CD4-positive, alpha-beta T cell (primary cell): ENCODE measurements around the gene PIK3C3. TPM values are rescaled to one million over a fixed set of nuclear protein-coding genes. Genes with fewer than 3 reads are reported as not detected.

Experiments used
- ATAC-seq: fragments of 200-7000 bp; cut with Tn5 transposase; one replicate; pipeline ENCODE4 v1.10.0; 2022; ENCODE audit warnings: mild to moderate bottlenecking; ENCODE audit not compliant: poor library complexity
- CTCF ChIA-PET: fragments of 350-600 bp; sonication (Branson Sonifier 250); formaldehyde crosslinking; loops from one replicate; lab custom pipeline; 2021; ENCODE audit warnings: antibody characterized with exemption, inconsistent platforms; lab: Charles Lee
- POLR2A ChIA-PET: fragments of 350-600 bp; sonication (Branson Sonifier 250); formaldehyde crosslinking; loops from one replicate; lab custom pipeline; 2021; ENCODE audit warnings: antibody characterized with exemption, inconsistent platforms; lab: Charles Lee
- DNase-seq, 14 experiments: peaks; one replicate each; pipeline ENCODE4 v3.0.0-alpha.2; 2013 to 2020; ENCODE audit warnings: mixed read lengths in 2 of 14
- H3K27ac ChIP-seq, 2 donors: one replicate each; pipeline versions ENCODE4 v1.5.1 to v1.7.0; 2013; ENCODE audit warnings: low read length in 2 of 2, low read depth in 1 of 2, mild to moderate bottlenecking in 1 of 2
- H3K27me3 ChIP-seq, 2 experiments: 1 replicate in 1 of 2; 2 replicates in 1 of 2; pipeline versions ENCODE4 v1.6.1 to v1.7.0; 2013; ENCODE audit warnings: low read length in 2 of 2, control low read depth in 1 of 2, mild to moderate bottlenecking in 1 of 2, moderate library complexity in 1 of 2; ENCODE audit not compliant: insufficient read depth in 2 of 2, control insufficient read depth in 1 of 2
- H3K36me3 ChIP-seq: one replicate; pipeline ENCODE4 v1.6.1; 2013; ENCODE audit warnings: low read length, control low read depth; ENCODE audit not compliant: insufficient read depth
- H3K4me1 ChIP-seq: one replicate; pipeline ENCODE4 v1.6.1; 2013; ENCODE audit warnings: low read length, control low read depth; ENCODE audit not compliant: insufficient read depth
- H3K4me3 ChIP-seq: one replicate; pipeline ENCODE4 v1.5.1; 2013; ENCODE audit warnings: mild to moderate bottlenecking, low read length, moderate library complexity
- H3K9me3 ChIP-seq, 2 experiments: 1 replicate in 1 of 2; 2 replicates in 1 of 2; pipeline versions ENCODE4 v1.6.1 to v1.7.0; 2013; ENCODE audit warnings: low read length in 2 of 2, mild to moderate bottlenecking in 2 of 2, control low read depth in 1 of 2, moderate library complexity in 1 of 2; ENCODE audit not compliant: control insufficient read depth in 1 of 2, insufficient read depth in 1 of 2
- H3K27ac Mint-ChIP-seq: one replicate; pipeline ENCODE4 v1.8.0; 2020; ENCODE audit warnings: mixed read lengths
- H3K27me3 Mint-ChIP-seq: one replicate; pipeline ENCODE4 v1.8.0; 2021; ENCODE audit warnings: mixed read lengths
- H3K36me3 Mint-ChIP-seq: one replicate; pipeline ENCODE4 v1.8.0; 2021; ENCODE audit warnings: low read depth, mixed read lengths
- H3K4me1 Mint-ChIP-seq: one replicate; pipeline ENCODE4 v1.8.0; 2021; ENCODE audit warnings: low read depth, mixed read lengths
- H3K4me3 Mint-ChIP-seq: one replicate; pipeline ENCODE4 v1.8.0; 2020; ENCODE audit warnings: mild to moderate bottlenecking, mixed read lengths
- H3K9me3 Mint-ChIP-seq: one replicate; pipeline ENCODE4 v1.8.0; 2020; ENCODE audit warnings: mixed read lengths
- CTCF ChIP-seq: fragments of 200-600 bp; IDR thresholded peaks from one replicate; pipeline ENCODE4 v1.8.0; 2022; ENCODE audit warnings: antibody characterized with exemption, mild to moderate bottlenecking
- intact Hi-C, 2 experiments: fragments of 100-400 bp; cut with DNase I in 1 of 2; cut with micrococcal nuclease in 1 of 2; formaldehyde crosslinking; loops; one replicate each; pipeline versions ENCODE4 v1.15.1 to v1.9.0; 2023 to 2025; cut with DNase I, micrococcal nuclease
- total RNA-seq, 174 experiments: library from RNA in 2 of 174; stranded (reverse) in 2 of 174; gene quantifications; one replicate each; pipeline ENCODE4 v1.2.3 and lab custom pipeline; 2021 to 2026

Gene PIK3C3
- total RNA-seq, 2 experiments from 2014 or later, result 33.5 to 34.2 TPM

DNA sequence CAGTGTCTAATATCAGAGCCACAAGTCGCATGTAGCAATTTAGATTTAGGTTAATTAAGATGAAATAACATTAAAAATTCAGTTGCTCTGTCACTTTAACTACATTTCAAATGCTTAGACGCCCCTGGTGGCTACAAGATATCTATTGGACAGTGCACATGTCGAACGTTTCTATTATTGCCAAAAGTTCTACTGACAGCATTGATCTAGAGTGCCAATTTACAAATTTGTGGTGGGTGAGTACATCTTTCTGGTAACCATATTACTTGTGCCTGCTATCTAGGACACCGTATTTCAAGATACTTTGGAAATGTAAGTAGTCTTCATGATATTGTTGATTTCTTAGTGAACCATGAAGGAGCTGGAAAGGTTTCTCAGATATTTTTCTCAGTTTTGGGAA is 20.2 kb downstream of the PIK3C3 start:
- H3K27me3 ChIP-seq, result no peaks in the 10 kb centered on the region
- no peak overlapping the region for H3K4me3 Mint-ChIP-seq
- H3K27ac Mint-ChIP-seq, result peak overlapping the region; percentile 18
- H3K4me1 ChIP-seq, result no peaks in the 10 kb centered on the region
- DNase-seq (no peak), ATAC-seq (no peak)
- H3K36me3 ChIP-seq, result peaks cover 21% of the 10 kb centered on the region
- no peaks in the 10 kb centered on the region for H3K9me3 ChIP-seq
- intact Hi-C loops, result no loop called here
- no peaks in the 10 kb centered on the region for H3K27me3 Mint-ChIP-seq
- H3K27ac ChIP-seq, result no peak overlapping the region
- peaks cover 72% of the 10 kb centered on the region for H3K4me1 Mint-ChIP-seq
- no peaks in the 10 kb centered on the region for H3K9me3 Mint-ChIP-seq
- H3K36me3 Mint-ChIP-seq, result peaks cover 58% of the 10 kb centered on the region
- no peak for TF ChIP-seq CTCF
- H3K4me3 ChIP-seq, result no peak overlapping the region
- POLR2A ChIA-PET, result no interaction called here
- CTCF ChIA-PET, result no interaction called here

GRCh38 chr18:41977233-41977632 is 22.2 kb downstream of the PIK3C3 start:
- peaks cover 68% of the 10 kb centered on the region for H3K4me1 Mint-ChIP-seq
- intact Hi-C loops, result no loop called here

GRCh38 chr18:41982942-41983660 is 28.1 kb downstream of the PIK3C3 start:
- no peaks in the 10 kb centered on the region for H3K9me3 Mint-ChIP-seq
- no peaks in the 10 kb centered on the region for H3K27me3 Mint-ChIP-seq
- no peak overlapping the region for H3K4me3 ChIP-seq
- peaks cover 35% of the 10 kb centered on the region for H3K4me1 Mint-ChIP-seq
- DNase-seq (no peak), ATAC-seq (no peak)
- intact Hi-C loops, result no loop called here
- no peaks in the 10 kb centered on the region for H3K9me3 ChIP-seq
- peaks cover 24% of the 10 kb centered on the region for H3K36me3 ChIP-seq
- peaks cover 66% of the 10 kb centered on the region for H3K36me3 Mint-ChIP-seq
- no peak overlapping the region for H3K4me3 Mint-ChIP-seq
- H3K27ac Mint-ChIP-seq, result no peak overlapping the region
- H3K27ac ChIP-seq, result no peak overlapping the region
- CTCF ChIA-PET, result no interaction called here
- no peaks in the 10 kb centered on the region for H3K4me1 ChIP-seq
- POLR2A ChIA-PET, result no interaction called here
- no peak for TF ChIP-seq CTCF
- no peaks in the 10 kb centered on the region for H3K27me3 ChIP-seq

More at GRCh38 chr18:41977233-41977632, 22.2 kb downstream of the PIK3C3 start:
- Histone ChIP-seq H3K4me1 (no peaks in the 10 kb centered on the region), H3K36me3 (peaks cover 9% of the 10 kb centered on the region), H3K27me3 (no peaks in the 10 kb centered on the region), H3K9me3 (no peaks in the 10 kb centered on the region), H3K27ac (no peak overlapping the region), H3K4me3 (no peak overlapping the region)
- H3K36me3 Mint-ChIP-seq, result peaks cover 56% of the 10 kb centered on the region
- H3K9me3 Mint-ChIP-seq, result no peaks in the 10 kb centered on the region
- H3K27ac Mint-ChIP-seq, result peak overlapping the region; percentile 5
- ChIA-PET CTCF (no interaction called here), POLR2A (no interaction called here)
- no peaks in the 10 kb centered on the region for H3K27me3 Mint-ChIP-seq
- DNase-seq (no peak), ATAC-seq (peak; percentile 53)
- peak overlapping the region; percentile 3 for H3K4me3 Mint-ChIP-seq
- no peak for TF ChIP-seq CTCF
